Measurements from ENCODE around the gene SSNA1. TPM values are rescaled to one million over a fixed set of nuclear protein-coding genes. Genes with fewer than 3 reads are reported as not detected.

Gene SSNA1
- polyA plus RNA-seq, 4 donors: 68.9 to 146 (median 103) TPM

- WGBS, 3 donors: 33 to 68% (median 60%) methylated on average over 7 to 9 of the region's 9 CpGs
- FAIRE-seq (no peak), DNase-seq (peak in 1 of 2 donors; percentile 53)
- peak overlapping the region in 2 of 3 donors; percentile 89 to 100 for H3K4me3 ChIP-seq (ENCODE audit: low read depth in 1 of 3, low read length in 3 of 3)
- H3K4me1 ChIP-seq (ENCODE audit: control insufficient read depth in 3 of 3, insufficient read depth in 2 of 3, low read depth in 1 of 3, low read length in 2 of 3): peaks cover 3 to 43% (median 19%) of the 10 kb centered on the region in 3 donors
- H3K27ac ChIP-seq (ENCODE audit: low read depth in 1 of 3, low read length in 2 of 3): peak overlapping the region in 1 of 3 donors; percentile 96
- no peaks in the 10 kb centered on the region for H3K9me3 ChIP-seq (ENCODE audit: control insufficient read depth in 2 of 2, insufficient read depth in 1 of 2, low read depth in 1 of 2, low read length in 1 of 2)
- H3K27me3 ChIP-seq (ENCODE audit: control insufficient read depth in 3 of 3, insufficient read depth in 3 of 3, low read length in 3 of 3): no peaks in the 10 kb centered on the region
- peaks cover 0 to 85% (median 0%) of the 10 kb centered on the region in 3 donors for H3K36me3 ChIP-seq (ENCODE audit: control insufficient read depth in 3 of 3, insufficient read depth in 2 of 3, low read depth in 1 of 3, low read length in 3 of 3)
Observed at GRCh38 chr9:137190315-137190856, 1.9 kb downstream of the SSNA1 start.

GRCh38 chr9:137191245-137191644 lies 2.8 kb downstream of the SSNA1 start:
- Histone ChIP-seq H3K27me3 (ENCODE audit: control insufficient read depth in 3 of 3, insufficient read depth in 3 of 3, low read length in 3 of 3) (no peaks in the 10 kb centered on the region), H3K9me3 (ENCODE audit: control insufficient read depth in 2 of 2, insufficient read depth in 1 of 2, low read depth in 1 of 2, low read length in 1 of 2) (no peaks in the 10 kb centered on the region), H3K4me1 (ENCODE audit: control insufficient read depth in 3 of 3, insufficient read depth in 2 of 3, low read depth in 1 of 3, low read length in 2 of 3) (peaks cover 3 to 48% (median 19%) of the 10 kb centered on the region in 3 donors), H3K4me3 (ENCODE audit: low read depth in 1 of 3, low read length in 3 of 3) (no peak overlapping the region), H3K27ac (ENCODE audit: low read depth in 1 of 3, low read length in 2 of 3) (no peak overlapping the region), H3K36me3 (ENCODE audit: control insufficient read depth in 3 of 3, insufficient read depth in 2 of 3, low read depth in 1 of 3, low read length in 3 of 3) (peaks cover 0 to 82% (median 0%) of the 10 kb centered on the region in 3 donors)
- DNase-seq: no peak
- no peak for FAIRE-seq
- 74 to 76% (median 74%) methylated on average over 3 of the region's 3 CpGs for WGBS, 3 donors

GRCh38 chr9:137191691-137192447 lies 3.4 kb downstream of the SSNA1 start:
- no peaks in the 10 kb centered on the region for H3K9me3 ChIP-seq (ENCODE audit: control insufficient read depth in 2 of 2, insufficient read depth in 1 of 2, low read depth in 1 of 2, low read length in 1 of 2)
- no peaks in the 10 kb centered on the region for H3K27me3 ChIP-seq (ENCODE audit: control insufficient read depth in 3 of 3, insufficient read depth in 3 of 3, low read length in 3 of 3)
- no peak for FAIRE-seq
- peaks cover 3 to 48% (median 16%) of the 10 kb centered on the region in 3 donors for H3K4me1 ChIP-seq (ENCODE audit: control insufficient read depth in 3 of 3, insufficient read depth in 2 of 3, low read depth in 1 of 3, low read length in 2 of 3)
- WGBS, 3 donors: 82 to 85% (median 82%) methylated on average over 19 to 22 of the region's 22 CpGs
- no peak for DNase-seq
- H3K4me3 ChIP-seq (ENCODE audit: low read depth in 1 of 3, low read length in 3 of 3): no peak overlapping the region
- H3K27ac ChIP-seq (ENCODE audit: low read depth in 1 of 3, low read length in 2 of 3): no peak overlapping the region
- peaks cover 0 to 80% (median 0%) of the 10 kb centered on the region in 3 donors for H3K36me3 ChIP-seq (ENCODE audit: control insufficient read depth in 3 of 3, insufficient read depth in 2 of 3, low read depth in 1 of 3, low read length in 3 of 3)

- H3K4me1 ChIP-seq (ENCODE audit: control insufficient read depth in 3 of 3, insufficient read depth in 2 of 3, low read depth in 1 of 3, low read length in 2 of 3): peaks cover 3 to 48% (median 10%) of the 10 kb centered on the region in 3 donors
- DNase-seq: no peak
- peaks cover 0 to 78% (median 0%) of the 10 kb centered on the region in 3 donors for H3K36me3 ChIP-seq (ENCODE audit: control insufficient read depth in 3 of 3, insufficient read depth in 2 of 3, low read depth in 1 of 3, low read length in 3 of 3)
- no peaks in the 10 kb centered on the region for H3K27me3 ChIP-seq (ENCODE audit: control insufficient read depth in 3 of 3, insufficient read depth in 3 of 3, low read length in 3 of 3)
- H3K27ac ChIP-seq (ENCODE audit: low read depth in 1 of 3, low read length in 2 of 3): no peak overlapping the region
- no peak for FAIRE-seq
- H3K4me3 ChIP-seq (ENCODE audit: low read depth in 1 of 3, low read length in 3 of 3): no peak overlapping the region
- no peaks in the 10 kb centered on the region for H3K9me3 ChIP-seq (ENCODE audit: control insufficient read depth in 2 of 2, insufficient read depth in 1 of 2, low read depth in 1 of 2, low read length in 1 of 2)
- WGBS, 3 donors: 68 to 79% (median 75%) methylated on average over 10 of the region's 10 CpGs
Observed at GRCh38 chr9:137192448-137192780, 3.9 kb downstream of the SSNA1 start.

DNA sequence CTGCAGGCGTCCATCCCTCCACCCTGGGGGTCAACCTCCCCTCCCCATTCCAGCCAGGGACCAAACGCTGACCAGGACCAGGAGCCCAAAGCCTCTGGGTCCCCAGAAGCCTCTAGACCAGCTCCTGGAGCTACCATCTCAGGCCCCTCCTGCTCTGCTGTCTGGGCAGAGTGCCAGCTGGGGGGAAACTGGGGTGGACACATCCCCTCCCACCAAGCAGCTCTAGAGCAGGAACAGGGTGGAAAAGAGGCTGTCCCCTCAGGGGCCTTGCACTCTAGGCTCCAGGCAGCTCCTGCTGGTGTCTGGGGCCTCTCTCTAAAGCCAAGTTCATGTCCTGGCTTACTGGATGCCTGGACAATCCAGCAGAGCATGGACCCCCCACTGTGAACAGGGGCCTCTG lies 4.4 kb downstream of the SSNA1 start:
- FAIRE-seq (no peak), DNase-seq (no peak)
- Histone ChIP-seq H3K27me3 (ENCODE audit: control insufficient read depth in 3 of 3, insufficient read depth in 3 of 3, low read length in 3 of 3) (no peaks in the 10 kb centered on the region), H3K27ac (ENCODE audit: low read depth in 1 of 3, low read length in 2 of 3) (no peak overlapping the region), H3K4me1 (ENCODE audit: control insufficient read depth in 3 of 3, insufficient read depth in 2 of 3, low read depth in 1 of 3, low read length in 2 of 3) (peaks cover 3 to 48% (median 7%) of the 10 kb centered on the region in 3 donors), H3K36me3 (ENCODE audit: control insufficient read depth in 3 of 3, insufficient read depth in 2 of 3, low read depth in 1 of 3, low read length in 3 of 3) (peaks cover 0 to 78% (median 0%) of the 10 kb centered on the region in 3 donors), H3K9me3 (ENCODE audit: control insufficient read depth in 2 of 2, insufficient read depth in 1 of 2, low read depth in 1 of 2, low read length in 1 of 2) (no peaks in the 10 kb centered on the region), H3K4me3 (ENCODE audit: low read depth in 1 of 3, low read length in 3 of 3) (no peak overlapping the region)
- WGBS, 3 donors: 83 to 86% (median 85%) methylated on average over 2 of the region's 2 CpGs

GRCh38 chr9:137193771-137194170 lies 5.3 kb downstream of the SSNA1 start:
- Histone ChIP-seq H3K4me3 (ENCODE audit: low read depth in 1 of 3, low read length in 3 of 3) (no peak overlapping the region), H3K27me3 (ENCODE audit: control insufficient read depth in 3 of 3, insufficient read depth in 3 of 3, low read length in 3 of 3) (no peaks in the 10 kb centered on the region), H3K9me3 (ENCODE audit: control insufficient read depth in 2 of 2, insufficient read depth in 1 of 2, low read depth in 1 of 2, low read length in 1 of 2) (no peaks in the 10 kb centered on the region), H3K4me1 (ENCODE audit: control insufficient read depth in 3 of 3, insufficient read depth in 2 of 3, low read depth in 1 of 3, low read length in 2 of 3) (peaks cover 3 to 56% (median 7%) of the 10 kb centered on the region in 3 donors), H3K36me3 (ENCODE audit: control insufficient read depth in 3 of 3, insufficient read depth in 2 of 3, low read depth in 1 of 3, low read length in 3 of 3) (peaks cover 0 to 84% (median 0%) of the 10 kb centered on the region in 3 donors), H3K27ac (ENCODE audit: low read depth in 1 of 3, low read length in 2 of 3) (no peak overlapping the region)
- no peak for FAIRE-seq
- 58 to 82% (median 78%) methylated on average over 9 to 14 of the region's 14 CpGs for WGBS, 3 donors
- DNase-seq: no peak

GRCh38 chr9:137194388-137194787 lies 5.9 kb downstream of the SSNA1 start:
- DNase-seq (no peak), FAIRE-seq (no peak)
- peak overlapping the region in 1 of 3 donors; percentile 35 for H3K4me3 ChIP-seq (ENCODE audit: low read depth in 1 of 3, low read length in 3 of 3)
- 18 to 61% (median 49%) methylated on average over 13 to 16 of the region's 16 CpGs for WGBS, 3 donors
- H3K9me3 ChIP-seq (ENCODE audit: control insufficient read depth in 2 of 2, insufficient read depth in 1 of 2, low read depth in 1 of 2, low read length in 1 of 2): no peaks in the 10 kb centered on the region
- H3K27me3 ChIP-seq (ENCODE audit: control insufficient read depth in 3 of 3, insufficient read depth in 3 of 3, low read length in 3 of 3): no peaks in the 10 kb centered on the region
- peaks cover 3 to 59% (median 7%) of the 10 kb centered on the region in 3 donors for H3K4me1 ChIP-seq (ENCODE audit: control insufficient read depth in 3 of 3, insufficient read depth in 2 of 3, low read depth in 1 of 3, low read length in 2 of 3)
- peak overlapping the region in 1 of 3 donors; percentile 91 for H3K27ac ChIP-seq (ENCODE audit: low read depth in 1 of 3, low read length in 2 of 3)
- H3K36me3 ChIP-seq (ENCODE audit: control insufficient read depth in 3 of 3, insufficient read depth in 2 of 3, low read depth in 1 of 3, low read length in 3 of 3): peaks cover 0 to 88% (median 0%) of the 10 kb centered on the region in 3 donors

DNA sequence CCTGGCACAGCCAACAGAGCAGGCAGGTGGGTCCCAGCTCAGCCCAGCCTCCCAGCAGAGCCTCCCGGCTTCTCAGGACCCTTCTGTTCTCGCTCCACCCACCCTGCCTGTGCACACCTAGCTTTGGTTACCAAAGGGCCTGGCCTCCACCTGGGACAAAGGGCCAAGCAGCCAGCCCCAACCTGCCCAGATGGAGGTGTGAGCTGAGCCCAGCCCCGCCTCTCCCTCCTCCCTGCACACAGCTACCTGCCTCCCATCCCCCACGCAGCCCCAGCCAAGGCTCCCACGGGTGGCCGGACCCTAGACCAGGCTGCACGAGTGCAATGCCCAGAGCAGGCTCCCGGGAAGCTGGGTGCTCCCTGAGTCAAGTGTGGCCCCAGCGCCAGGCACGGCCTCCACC lies 6.4 kb downstream of the SSNA1 start:
- no peak for FAIRE-seq
- Histone ChIP-seq H3K36me3 (ENCODE audit: control insufficient read depth in 3 of 3, insufficient read depth in 2 of 3, low read depth in 1 of 3, low read length in 3 of 3) (peaks cover 0 to 82% (median 0%) of the 10 kb centered on the region in 3 donors), H3K27me3 (ENCODE audit: control insufficient read depth in 3 of 3, insufficient read depth in 3 of 3, low read length in 3 of 3) (no peaks in the 10 kb centered on the region), H3K27ac (ENCODE audit: low read depth in 1 of 3, low read length in 2 of 3) (peak overlapping the region; percentile 74 to 99 (median 91)), H3K4me3 (ENCODE audit: low read depth in 1 of 3, low read length in 3 of 3) (peak overlapping the region in 1 of 3 donors; percentile 35), H3K4me1 (ENCODE audit: control insufficient read depth in 3 of 3, insufficient read depth in 2 of 3, low read depth in 1 of 3, low read length in 2 of 3) (peaks cover under 1 to 54% (median 2%) of the 10 kb centered on the region in 3 donors), H3K9me3 (ENCODE audit: control insufficient read depth in 2 of 2, insufficient read depth in 1 of 2, low read depth in 1 of 2, low read length in 1 of 2) (no peaks in the 10 kb centered on the region)
- 10 to 64% (median 33%) methylated on average over 9 to 10 of the region's 10 CpGs for WGBS, 3 donors
- DNase-seq: peak in 1 of 2 donors; percentile 87
